Melanocyte of skin (primary cell): ENCODE data around the gene SLC25A45. TPM values are rescaled to one million over a fixed set of nuclear protein-coding genes. Genes with fewer than 3 reads are reported as not detected.

ENCODE experiments used
- total RNA-seq, 2 donors: library from RNA; depleted of rRNA; stranded (reverse); fragments of >200 nt; gene quantifications; 2 replicates each; pipeline ENCODE4 v1.2.3, GENCODE V29; 2012

Gene SLC25A45, protein sequence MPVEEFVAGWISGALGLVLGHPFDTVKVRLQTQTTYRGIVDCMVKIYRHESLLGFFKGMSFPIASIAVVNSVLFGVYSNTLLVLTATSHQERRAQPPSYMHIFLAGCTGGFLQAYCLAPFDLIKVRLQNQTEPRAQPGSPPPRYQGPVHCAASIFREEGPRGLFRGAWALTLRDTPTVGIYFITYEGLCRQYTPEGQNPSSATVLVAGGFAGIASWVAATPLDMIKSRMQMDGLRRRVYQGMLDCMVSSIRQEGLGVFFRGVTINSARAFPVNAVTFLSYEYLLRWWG
- 1 to 10 TPM; 1.3 to 3.8 TPM for total RNA-seq

DNA sequence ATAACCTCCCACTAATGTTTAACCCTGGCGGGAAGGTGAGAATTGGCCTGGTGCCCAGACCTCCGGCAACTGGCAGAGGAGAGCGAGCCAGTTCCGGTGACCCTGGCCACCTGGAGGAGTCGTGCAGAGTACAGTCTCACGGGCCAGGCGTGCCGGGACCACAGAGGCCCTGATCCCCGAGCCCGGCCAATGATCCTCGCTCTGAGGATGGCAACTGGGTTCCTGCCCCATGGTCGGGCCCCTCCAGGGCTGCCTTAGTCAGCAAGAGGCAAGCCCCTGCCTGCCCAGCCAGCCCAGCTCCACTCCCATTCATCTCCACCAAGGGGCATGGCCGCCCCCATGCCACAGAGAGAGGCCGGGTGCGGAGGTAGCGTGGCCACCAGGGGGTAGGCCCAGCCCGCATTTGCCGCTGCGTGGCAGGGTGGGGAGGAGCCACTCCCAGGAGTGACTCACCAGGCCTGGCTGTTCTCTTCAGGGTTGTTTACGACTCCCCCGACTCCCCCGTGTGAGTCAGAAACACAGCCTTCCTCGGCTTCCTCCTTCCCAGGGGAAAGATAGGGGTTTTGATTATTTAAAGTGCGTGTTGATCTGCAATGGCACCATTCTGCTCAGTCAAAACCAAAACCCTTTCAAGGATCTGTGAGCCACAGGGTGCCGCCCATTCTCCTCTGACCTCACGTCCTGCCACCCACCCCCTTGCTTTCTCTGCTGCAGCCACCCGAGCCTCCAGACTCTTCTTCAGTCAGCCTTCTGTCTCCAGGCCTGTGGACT is at the start of gene SLC25A45:
TSS of gene SLC25A45 (minus strand) at position 614 of the 771 bp plus-strand sequence. CDS start 695 bp downstream, outside the sequence.

GRCh38 chr11:65422633-65423515 is 40.4 kb upstream of the SLC25A45 start, which contains the start of gene NEAT1:
Gene NEAT1 (plus strand): TSS chr11:65422798.

GRCh38 chr11:65386307-65387140 is 4.1 kb upstream of the SLC25A45 start, which contains the start of gene FRMD8:
Gene FRMD8 (plus strand): TSS chr11:65386637. CDS start chr11:65387037, 400 bp downstream.

GRCh38 chr11:65354265-65355012 is 28.0 kb downstream of the SLC25A45 start, which contains the start of gene TIGD3:
Gene TIGD3 (plus strand): TSS chr11:65354751. CDS start chr11:65355809, 1,058 bp downstream.

Other genes starting within 250 kb of the SLC25A45 start
- gene SYVN1, start 248.1 kb downstream of the SLC25A45 start, total RNA-seq = 10 to 100 TPM; 16.0 to 18.6 TPM
- gene SPDYC, start 212.4 kb downstream of the SLC25A45 start, total RNA-seq = not detected
- gene CAPN1, start 200.7 kb downstream of the SLC25A45 start, total RNA-seq = 100 to 1,000 TPM; 101 to 111 TPM
- gene POLA2, start 120.7 kb downstream of the SLC25A45 start, total RNA-seq = 10 to 100 TPM; 18.6 to 37.3 TPM
- gene CDC42EP2, start 67.8 kb downstream of the SLC25A45 start, total RNA-seq = 1 to 10 TPM in 1 of 2 donors, under 1 TPM in 1; 0.34 to 3.0 TPM
- 10 to 100 TPM; 43.7 to 45.6 TPM for gene DPF2, start 48.8 kb downstream of the SLC25A45 start, total RNA-seq
- gene TIGD3, start 27.9 kb downstream of the SLC25A45 start, total RNA-seq = under 1 TPM; under 0.01 to 0.33 TPM
- 100 to 1,000 TPM in 1 of 2 donors, 10 to 100 TPM in 1; 59.2 to 108 TPM for gene FRMD8, start 4.0 kb upstream of the SLC25A45 start, total RNA-seq
- 100 to 1,000 TPM; 128 to 294 TPM for gene NEAT1, start 40.2 kb upstream of the SLC25A45 start, total RNA-seq
- 1,000 to 10,000 TPM; 3,281 to 4,065 TPM for gene MALAT1, start 116.4 kb upstream of the SLC25A45 start, total RNA-seq
- gene SCYL1, start 142.4 kb upstream of the SLC25A45 start, total RNA-seq = 10 to 100 TPM; 75.0 to 90.9 TPM
- 10 to 100 TPM in 1 of 2 donors, 1 to 10 TPM in 1; 9.3 to 14.3 TPM for gene LTBP3, start 175.7 kb upstream of the SLC25A45 start, total RNA-seq
- gene ZNRD2, start 187.8 kb upstream of the SLC25A45 start, total RNA-seq = 10 to 100 TPM; 40.3 to 75.3 TPM
- 10 to 100 TPM; 15.0 to 15.5 TPM for gene FAM89B, start 189.9 kb upstream of the SLC25A45 start, total RNA-seq
- 10 to 100 TPM; 18.0 to 49.2 TPM for gene EHBP1L1, start 193.4 kb upstream of the SLC25A45 start, total RNA-seq
- under 1 TPM; 0.33 to 0.34 TPM for gene KCNK7, start 213.2 kb upstream of the SLC25A45 start, total RNA-seq
- gene MAP3K11, start 231.6 kb upstream of the SLC25A45 start, total RNA-seq = 100 to 1,000 TPM; 115 to 242 TPM
- gene PCNX3, start 233.1 kb upstream of the SLC25A45 start, total RNA-seq = 10 to 100 TPM; 30.3 to 34.3 TPM